Activated T-helper 17 cell treated with anti-CD3 and anti-CD28 coated beads, Interleukin-2, amount 50 U/mL, for 72 hours (primary cell): ENCODE data around the gene TRAPPC2. TPM values are rescaled to one million over a fixed set of nuclear protein-coding genes. Genes with fewer than 3 reads are reported as not detected.
"Not testable (repeated sequence)": the region's sequence is repeated elsewhere in the genome, so short reads cannot be mapped to it uniquely, and the experiment has no call there.

Source experiments
- ATAC-seq: fragments of 150-1000 bp; cut with Tn5 transposase; replicated peaks from 2 replicates; pipeline ENCODE4 v1.10.0; 2021; ENCODE audit warnings: mild to moderate bottlenecking, moderate library complexity
- H3K27ac Mint-ChIP-seq: one replicate; pipeline ENCODE4 v1.8.0; 2022; ENCODE audit warnings: mixed read lengths
- H3K27me3 Mint-ChIP-seq: one replicate; pipeline ENCODE4 v1.8.0; 2022; ENCODE audit warnings: mixed read lengths
- H3K36me3 Mint-ChIP-seq: one replicate; pipeline ENCODE4 v1.8.0; 2022; ENCODE audit warnings: low read depth, mild to moderate bottlenecking, mixed read lengths
- H3K4me1 Mint-ChIP-seq: one replicate; pipeline ENCODE4 v1.8.0; 2022; ENCODE audit warnings: mixed read lengths
- H3K4me3 Mint-ChIP-seq: one replicate; pipeline ENCODE4 v1.8.0; 2022; ENCODE audit warnings: mild to moderate bottlenecking, mixed read lengths
- H3K9me3 Mint-ChIP-seq: one replicate; pipeline ENCODE4 v1.8.0; 2022; ENCODE audit warnings: mixed read lengths
- total RNA-seq, 2 donors: library from RNA; stranded (reverse); gene quantifications; one replicate each; pipeline ENCODE4 v1.2.3, GENCODE V29; 2022

Gene TRAPPC2
- total RNA-seq, 2 donors from 2014 or later = 21.1 to 23.4 TPM

GRCh38 chrX:13684361-13684760 lies 50.1 kb downstream of the TRAPPC2 start:
- Mint-ChIP-seq H3K27me3 (no peaks in the 10 kb centered on the region), H3K36me3 (peaks cover 5% of the 10 kb centered on the region), H3K27ac (peak overlapping the region; percentile 20), H3K4me1 (peaks cover 13% of the 10 kb centered on the region), H3K9me3 (no peaks in the 10 kb centered on the region), H3K4me3 (no peak overlapping the region)
- ATAC-seq = no peak

- Mint-ChIP-seq H3K9me3 (no peaks in the 10 kb centered on the region), H3K4me1 (peaks cover 9% of the 10 kb centered on the region), H3K36me3 (no peaks in the 10 kb centered on the region), H3K27ac (no peak overlapping the region), H3K27me3 (no peaks in the 10 kb centered on the region), H3K4me3 (no peak overlapping the region)
- ATAC-seq = no peak
These were observed 52.8 kb downstream of the TRAPPC2 start for GRCh38 chrX:13681595-13681994.

GRCh38 chrX:13679700-13680099 lies 54.7 kb downstream of the TRAPPC2 start:
- not testable (repeated sequence) for H3K27me3 Mint-ChIP-seq, H3K4me1 Mint-ChIP-seq, H3K4me3 Mint-ChIP-seq

GRCh38 chrX:13676885-13677284 lies 57.5 kb downstream of the TRAPPC2 start:
- no peak for ATAC-seq
- no peaks in the 10 kb centered on the region for H3K4me1 Mint-ChIP-seq
- no peaks in the 10 kb centered on the region for H3K36me3 Mint-ChIP-seq

More at GRCh38 chrX:13679700-13680099, 54.7 kb downstream of the TRAPPC2 start:
- not testable (repeated sequence) for H3K9me3 Mint-ChIP-seq, H3K36me3 Mint-ChIP-seq, ATAC-seq, H3K27ac Mint-ChIP-seq

GRCh38 chrX:13673016-13673415 lies 61.4 kb downstream of the TRAPPC2 start:
- no peaks in the 10 kb centered on the region for H3K36me3 Mint-ChIP-seq
- H3K27me3 Mint-ChIP-seq = no peaks in the 10 kb centered on the region
- H3K4me3 Mint-ChIP-seq = no peak overlapping the region
- ATAC-seq = no peak
- H3K9me3 Mint-ChIP-seq = no peaks in the 10 kb centered on the region
- H3K4me1 Mint-ChIP-seq = no peaks in the 10 kb centered on the region
- no peak overlapping the region for H3K27ac Mint-ChIP-seq

More at GRCh38 chrX:13676885-13677284, 57.5 kb downstream of the TRAPPC2 start:
- no peaks in the 10 kb centered on the region for H3K27me3 Mint-ChIP-seq
- no peaks in the 10 kb centered on the region for H3K9me3 Mint-ChIP-seq
- H3K27ac Mint-ChIP-seq = no peak overlapping the region
- no peak overlapping the region for H3K4me3 Mint-ChIP-seq

GRCh38 chrX:13670197-13670596 lies 64.2 kb downstream of the TRAPPC2 start:
- Mint-ChIP-seq H3K27ac (no peak overlapping the region), H3K9me3 (no peaks in the 10 kb centered on the region), H3K36me3 (no peaks in the 10 kb centered on the region), H3K4me3 (peak overlapping the region; percentile 77), H3K27me3 (no peaks in the 10 kb centered on the region), H3K4me1 (no peaks in the 10 kb centered on the region)
- ATAC-seq = no peak

GRCh38 chrX:13669755-13670154 lies 64.7 kb downstream of the TRAPPC2 start:
- H3K27ac Mint-ChIP-seq = peak overlapping the region; percentile 92
- not testable (repeated sequence) for H3K9me3 Mint-ChIP-seq, H3K36me3 Mint-ChIP-seq, ATAC-seq, H3K27me3 Mint-ChIP-seq, H3K4me1 Mint-ChIP-seq
- H3K4me3 Mint-ChIP-seq = peak overlapping the region; percentile 77

GRCh38 chrX:13669246-13669737 lies 65.1 kb downstream of the TRAPPC2 start:
- H3K27ac Mint-ChIP-seq = peak overlapping the region; percentile 92
- H3K27me3 Mint-ChIP-seq = no peaks in the 10 kb centered on the region
- no peaks in the 10 kb centered on the region for H3K9me3 Mint-ChIP-seq
- H3K4me3 Mint-ChIP-seq = peak overlapping the region; percentile 77
- peak; percentile 96 for ATAC-seq
- no peaks in the 10 kb centered on the region for H3K36me3 Mint-ChIP-seq
- no peaks in the 10 kb centered on the region for H3K4me1 Mint-ChIP-seq

GRCh38 chrX:13667919-13668318 lies 66.5 kb downstream of the TRAPPC2 start:
- Mint-ChIP-seq H3K27ac (no peak overlapping the region), H3K9me3 (no peaks in the 10 kb centered on the region), H3K36me3 (peaks cover 2% of the 10 kb centered on the region), H3K27me3 (no peaks in the 10 kb centered on the region), H3K4me3 (no peak overlapping the region), H3K4me1 (peaks cover under 1% of the 10 kb centered on the region)
- no peak for ATAC-seq

- no peak for ATAC-seq
- Mint-ChIP-seq H3K27ac (no peak overlapping the region), H3K4me3 (no peak overlapping the region), H3K36me3 (peaks cover 6% of the 10 kb centered on the region), H3K9me3 (no peaks in the 10 kb centered on the region), H3K27me3 (no peaks in the 10 kb centered on the region), H3K4me1 (peaks cover 5% of the 10 kb centered on the region)
These were observed 67.6 kb downstream of the TRAPPC2 start for GRCh38 chrX:13666836-13667235.

- peaks cover 12% of the 10 kb centered on the region for H3K36me3 Mint-ChIP-seq
- H3K4me3 Mint-ChIP-seq = no peak overlapping the region
- H3K27ac Mint-ChIP-seq = no peak overlapping the region
- ATAC-seq = no peak
- peaks cover 5% of the 10 kb centered on the region for H3K4me1 Mint-ChIP-seq
- H3K9me3 Mint-ChIP-seq = no peaks in the 10 kb centered on the region
- H3K27me3 Mint-ChIP-seq = no peaks in the 10 kb centered on the region
These were observed 70.4 kb downstream of the TRAPPC2 start for GRCh38 chrX:13664020-13664419.

- no peak for ATAC-seq
- Mint-ChIP-seq H3K4me3 (peak overlapping the region; percentile 80), H3K9me3 (no peaks in the 10 kb centered on the region), H3K27me3 (no peaks in the 10 kb centered on the region), H3K4me1 (peaks cover 5% of the 10 kb centered on the region), H3K27ac (peak overlapping the region; percentile 81), H3K36me3 (peaks cover 12% of the 10 kb centered on the region)
These were observed 72.0 kb downstream of the TRAPPC2 start for GRCh38 chrX:13662355-13662791.

Other genes with a start within 250 kb of the TRAPPC2 start
- gene EGFL6, start 165.0 kb downstream of the TRAPPC2 start, total RNA-seq = 1 to 10 TPM in 1 of 2 donors, under 1 TPM in 1; 0.21 to 1.3 TPM
- 1 to 10 TPM; 1.8 to 3.5 TPM for gene TCEANC, start 81.5 kb downstream of the TRAPPC2 start, total RNA-seq
- gene RAB9A, start 45.5 kb downstream of the TRAPPC2 start, total RNA-seq = 10 to 100 TPM; 18.3 to 30.5 TPM
- 10 to 100 TPM; 27.8 to 61.7 TPM for gene OFD1, start 128 bp upstream of the TRAPPC2 start, total RNA-seq
- not detected for gene GPM6B, start 82.5 kb upstream of the TRAPPC2 start, total RNA-seq